H9 (cell line): Measurements from ENCODE around the gene SMARCC2. TPM values are rescaled to one million over a fixed set of nuclear protein-coding genes. Genes with fewer than 3 reads are reported as not detected.
A peak's percentile ranks its signal among the peaks of the same experiment; 100 is the strongest.

Source experiments
- DNase-seq: peaks from one replicate; pipeline ENCODE4 v3.0.0-alpha.2; 2017
- H2AFZ ChIP-seq: one replicate; pipeline ENCODE4 v1.6.1; 2013; ENCODE audit warnings: mild to moderate bottlenecking, low read length, control low read depth, moderate library complexity
- H2AK5ac ChIP-seq: 2 replicates; pipeline ENCODE4 v1.6.1; 2013; ENCODE audit warnings: low read length, control low read depth, mixed read lengths; ENCODE audit not compliant: insufficient read length
- H2BK120ac ChIP-seq: one replicate; pipeline ENCODE4 v1.6.1; 2013; ENCODE audit warnings: low read depth, mild to moderate bottlenecking, low read length, control low read depth, inconsistent platforms; ENCODE audit not compliant: poor library complexity, severe bottlenecking
- H2BK12ac ChIP-seq: 2 replicates; pipeline ENCODE4 v1.6.1; 2013; ENCODE audit warnings: low read length, control low read depth, mixed read lengths, low read depth; ENCODE audit not compliant: insufficient read length
- H2BK15ac ChIP-seq: 2 replicates; pipeline ENCODE4 v1.6.1; 2013; ENCODE audit warnings: low read depth, low read length, control low read depth
- H2BK20ac ChIP-seq: one replicate; pipeline ENCODE4 v1.6.1; 2013; ENCODE audit warnings: low read depth, mild to moderate bottlenecking, low read length, control low read depth, inconsistent platforms; ENCODE audit not compliant: poor library complexity, severe bottlenecking
- H2BK5ac ChIP-seq: 2 replicates; pipeline ENCODE4 v1.6.1; 2013; ENCODE audit warnings: low read length, control low read depth, mixed read lengths; ENCODE audit not compliant: insufficient read length
- H3K14ac ChIP-seq: 2 replicates; pipeline ENCODE4 v1.6.1; 2013; ENCODE audit warnings: low read length, control low read depth; ENCODE audit not compliant: insufficient read depth
- H3K18ac ChIP-seq: 2 replicates; pipeline ENCODE4 v1.6.1; 2013; ENCODE audit warnings: low read depth, mild to moderate bottlenecking, mixed read lengths, low read length, control low read depth; ENCODE audit not compliant: insufficient read length
- H3K23ac ChIP-seq: 2 replicates; pipeline ENCODE4 v1.6.1; 2013; ENCODE audit warnings: low read length, control low read depth, mixed read lengths, low read depth; ENCODE audit not compliant: insufficient read length
- H3K23me2 ChIP-seq: 2 replicates; pipeline ENCODE4 v1.6.1; 2013; ENCODE audit warnings: low read depth, mild to moderate bottlenecking, mixed read lengths, low read length, control low read depth; ENCODE audit not compliant: insufficient read length, poor library complexity, severe bottlenecking
- H3K27ac ChIP-seq: 2 replicates; pipeline ENCODE4 v1.5.1; 2013; ENCODE audit warnings: low read length, control low read depth, mixed read lengths, low read depth; ENCODE audit not compliant: insufficient read length
- H3K27me3 ChIP-seq: 2 replicates; pipeline ENCODE4 v1.6.1; 2013; ENCODE audit warnings: low read length, control low read depth, inconsistent platforms; ENCODE audit not compliant: insufficient read depth
- H3K4ac ChIP-seq: 2 replicates; pipeline ENCODE4 v1.6.1; 2013; ENCODE audit warnings: low read depth, mild to moderate bottlenecking, control low read depth, inconsistent platforms, low read length, moderate library complexity
- H3K4me1 ChIP-seq: 2 replicates; pipeline ENCODE4 v1.6.1; 2013; ENCODE audit warnings: low read length, control low read depth, inconsistent platforms; ENCODE audit not compliant: insufficient read depth
- H3K4me2 ChIP-seq: 2 replicates; pipeline ENCODE4 v1.6.1; 2013; ENCODE audit warnings: low read length, control low read depth, mixed read lengths; ENCODE audit not compliant: insufficient read length, insufficient read depth
- H3K56ac ChIP-seq: 2 replicates; pipeline ENCODE4 v1.6.1; 2013; ENCODE audit warnings: low read depth, mild to moderate bottlenecking, mixed read lengths, low read length, control low read depth; ENCODE audit not compliant: insufficient read length
- H3K79me1 ChIP-seq: 2 replicates; pipeline ENCODE4 v1.6.1; 2013; ENCODE audit warnings: low read depth, mild to moderate bottlenecking, moderate library complexity, low read length, control low read depth, inconsistent platforms; ENCODE audit not compliant: insufficient read depth, poor library complexity, severe bottlenecking
- H3K79me2 ChIP-seq: 2 replicates; pipeline ENCODE4 v1.6.1; 2013; ENCODE audit warnings: low read length, control low read depth, inconsistent platforms; ENCODE audit not compliant: insufficient read depth
- H3K9ac ChIP-seq: 2 replicates; pipeline ENCODE4 v1.6.1; 2013; ENCODE audit warnings: low read length, control low read depth, mixed read lengths; ENCODE audit not compliant: insufficient read length; ENCODE audit errors: extremely low read depth
- H3K9me3 ChIP-seq: one replicate; pipeline ENCODE4 v1.6.1; 2013; ENCODE audit warnings: low read depth, low read length, inconsistent platforms; ENCODE audit not compliant: control insufficient read depth
- H3T11ph ChIP-seq: one replicate; pipeline ENCODE4 v1.6.1; 2013; ENCODE audit warnings: mild to moderate bottlenecking, low read length, control low read depth, inconsistent platforms
- H4K20me1 ChIP-seq: one replicate; pipeline ENCODE4 v1.6.1; 2013; ENCODE audit not compliant: control insufficient read depth, insufficient read length, insufficient read depth
- H4K5ac ChIP-seq: 2 replicates; pipeline ENCODE4 v1.6.1; 2013; ENCODE audit warnings: low read depth, mild to moderate bottlenecking, mixed read lengths, low read length, control low read depth; ENCODE audit not compliant: insufficient read length
- H4K8ac ChIP-seq: replicated peaks from 2 replicates; pipeline ENCODE4 v1.6.1; 2013; ENCODE audit warnings: low read length, control low read depth, mixed read lengths, low read depth; ENCODE audit not compliant: insufficient read length
- H4K91ac ChIP-seq: 2 replicates; pipeline ENCODE4 v1.6.1; 2013; ENCODE audit warnings: low read depth, mild to moderate bottlenecking, moderate library complexity, mixed read lengths, low read length, control low read depth; ENCODE audit not compliant: insufficient read length
- H3K27ac Mint-ChIP-seq, 3 experiments: 2 replicates in 2 of 3; 3 replicates in 1 of 3; pipeline ENCODE4 v1.8.0; 2020 to 2021; ENCODE audit warnings: mixed read lengths in 3 of 3, mild to moderate bottlenecking in 1 of 3, moderate library complexity in 1 of 3
- H3K27me3 Mint-ChIP-seq: 2 replicates; pipeline ENCODE4 v1.8.0; 2021; ENCODE audit warnings: low read depth, mild to moderate bottlenecking, moderate library complexity, mixed read lengths
- H3K36me3 Mint-ChIP-seq, 3 experiments: 2 replicates in 2 of 3; 3 replicates in 1 of 3; pipeline ENCODE4 v1.8.0; 2020 to 2021; ENCODE audit warnings: low read depth in 3 of 3, mixed read lengths in 3 of 3; ENCODE audit not compliant: insufficient read depth in 1 of 3
- H3K4me1 Mint-ChIP-seq, 2 experiments: 2 replicates each; pipeline ENCODE4 v1.8.0; 2020; ENCODE audit warnings: mixed read lengths in 2 of 2
- H3K4me3 Mint-ChIP-seq, 2 experiments: 2 replicates in 1 of 2; 3 replicates in 1 of 2; pipeline ENCODE4 v1.8.0; 2020 to 2021; ENCODE audit warnings: mild to moderate bottlenecking in 2 of 2, mixed read lengths in 2 of 2, moderate library complexity in 1 of 2
- H3K9me3 Mint-ChIP-seq, 2 experiments: 2 replicates in 1 of 2; 3 replicates in 1 of 2; pipeline ENCODE4 v1.8.0; 2020; ENCODE audit warnings: mild to moderate bottlenecking in 2 of 2, mixed read lengths in 2 of 2, moderate library complexity in 1 of 2
- CTCF ChIP-seq: fragments of 200-600 bp; sonication (generic); conservative IDR thresholded peaks from 3 replicates; pipeline ENCODE4 v1.8.0; 2021; ENCODE audit warnings: antibody characterized with exemption, mild to moderate bottlenecking
- WGBS: extraction: QIAGEN DNeasy Blood & Tissue Kit; methylation state at CpG from one replicate; pipeline ENCODE4 v1.1.7; 2013; ENCODE audit warnings: missing lambda C conversion rate, low lambda C conversion rate, mixed read lengths; ENCODE audit not compliant: insufficient read length; ENCODE audit errors: extremely low coverage; 5-methylcytosine and 5-hydroxymethylcytosine counted together
- total RNA-seq: library from RNA; stranded (reverse); gene quantifications from 2 replicates; pipeline ENCODE4 v1.2.1, GENCODE V29; 2021

SMARCC2 gene
- total RNA-seq, 1 experiment from 2014 or later = 86.9 TPM

GRCh38 chr12:56212361-56212760 lies 23.1 kb upstream of the SMARCC2 start:
- H3K79me1 ChIP-seq = peaks cover 3% of the 10 kb centered on the region
- no peak overlapping the region for H2BK15ac ChIP-seq
- DNase-seq = no peak
- no peak overlapping the region for H4K5ac ChIP-seq
- no peak overlapping the region for H3K23ac ChIP-seq
- no peak overlapping the region for H2BK20ac ChIP-seq
- H4K8ac ChIP-seq = no peak overlapping the region
- H2AK5ac ChIP-seq = no peak overlapping the region
- no peak overlapping the region for H2AFZ ChIP-seq
- no peak overlapping the region for H3T11ph ChIP-seq
- no peaks in the 10 kb centered on the region for H3K9me3 Mint-ChIP-seq
- no peak overlapping the region for H2BK5ac ChIP-seq
- no peak overlapping the region for H3K4ac ChIP-seq
- no peaks in the 10 kb centered on the region for H3K9me3 ChIP-seq
- H4K20me1 ChIP-seq = no peaks in the 10 kb centered on the region
- no peak overlapping the region for H2BK120ac ChIP-seq
- WGBS = no CpG with 5 or more reads among the region's 1 CpG
- no peaks in the 10 kb centered on the region for H3K27me3 ChIP-seq
- no peak overlapping the region for H4K91ac ChIP-seq
- H2BK12ac ChIP-seq = no peak overlapping the region
- no peak for TF ChIP-seq CTCF
- H3K9ac ChIP-seq = no peak overlapping the region
- H3K23me2 ChIP-seq = no peaks in the 10 kb centered on the region
- 0 out of 7 replicates have a peak overlapping the region, but pooled peaks of 1 of the 3 experiments have one; percentile 40 for H3K27ac Mint-ChIP-seq
- H3K79me2 ChIP-seq = no peaks in the 10 kb centered on the region
- H3K4me2 ChIP-seq = no peak overlapping the region
- peaks cover 53 to 88% (median 85%) of the 10 kb centered on the region in 3 experiments for H3K36me3 Mint-ChIP-seq
- no peak overlapping the region for H3K4me3 Mint-ChIP-seq
- no peaks in the 10 kb centered on the region for H3K4me1 ChIP-seq
- H3K56ac ChIP-seq = no peak overlapping the region
- H3K4me1 Mint-ChIP-seq = no peaks in the 10 kb centered on the region
- H3K27ac ChIP-seq = no peak overlapping the region
- H3K27me3 Mint-ChIP-seq = no peaks in the 10 kb centered on the region; the same call in 1 of the 2 replicates
- no peak overlapping the region for H3K18ac ChIP-seq
- no peak overlapping the region for H3K14ac ChIP-seq
